GM06990 (cell line): ENCODE measurements around the gene CCDC120.

Experiments
- DNase-seq: peaks from one replicate; pipeline ENCODE4 v3.0.0-alpha.2; 2011; ENCODE audit not compliant: insufficient read length; ENCODE audit errors: extremely low read depth
- H3K27me3 ChIP-seq: replicated peaks from 2 replicates; pipeline ENCODE4 v1.6.0; 2011; ENCODE audit warnings: low read length; ENCODE audit not compliant: control insufficient read depth, insufficient read depth
- H3K36me3 ChIP-seq: 2 replicates; pipeline ENCODE4 v1.5.1; 2011; ENCODE audit warnings: low read length; ENCODE audit not compliant: control insufficient read depth, insufficient read depth
- H3K4me3 ChIP-seq: replicated peaks from 2 replicates; pipeline ENCODE4 v1.5.1; 2011; ENCODE audit warnings: low read depth, mild to moderate bottlenecking, control low read depth, low read length
- CTCF ChIP-seq: IDR thresholded peaks from 2 replicates; pipeline ENCODE4 v1.5.1; 2011; ENCODE audit warnings: low read length, control low read depth, mild to moderate bottlenecking, inconsistent platforms; ENCODE audit not compliant: insufficient read depth, poor library complexity, severe bottlenecking

The CCDC120 gene

GRCh38 chrX:49064735-49065134 is 5.9 kb downstream of the CCDC120 start:
- H3K27me3 ChIP-seq = no peaks in the 10 kb centered on the region
- DNase-seq = no peak
- H3K4me3 ChIP-seq = no peak overlapping the region
- no peaks in the 10 kb centered on the region for H3K36me3 ChIP-seq
- TF ChIP-seq CTCF = no peak

GRCh38 chrX:49066278-49066677 is 7.5 kb downstream of the CCDC120 start:
- Histone ChIP-seq H3K4me3 (no peak overlapping the region), H3K36me3 (no peaks in the 10 kb centered on the region), H3K27me3 (no peaks in the 10 kb centered on the region)
- DNase-seq = no peak
- no peak for TF ChIP-seq CTCF

GRCh38 chrX:49066690-49067089 is 7.9 kb downstream of the CCDC120 start:
- Histone ChIP-seq H3K36me3 (no peaks in the 10 kb centered on the region), H3K27me3 (no peaks in the 10 kb centered on the region), H3K4me3 (no peak overlapping the region)
- no peak for DNase-seq
- no peak for TF ChIP-seq CTCF

- Histone ChIP-seq H3K36me3 (no peaks in the 10 kb centered on the region), H3K4me3 (no peak overlapping the region), H3K27me3 (no peaks in the 10 kb centered on the region)
- no peak for DNase-seq
- no peak for TF ChIP-seq CTCF
Observed at GRCh38 chrX:49067285-49068120, 8.7 kb downstream of the CCDC120 start.

DNA sequence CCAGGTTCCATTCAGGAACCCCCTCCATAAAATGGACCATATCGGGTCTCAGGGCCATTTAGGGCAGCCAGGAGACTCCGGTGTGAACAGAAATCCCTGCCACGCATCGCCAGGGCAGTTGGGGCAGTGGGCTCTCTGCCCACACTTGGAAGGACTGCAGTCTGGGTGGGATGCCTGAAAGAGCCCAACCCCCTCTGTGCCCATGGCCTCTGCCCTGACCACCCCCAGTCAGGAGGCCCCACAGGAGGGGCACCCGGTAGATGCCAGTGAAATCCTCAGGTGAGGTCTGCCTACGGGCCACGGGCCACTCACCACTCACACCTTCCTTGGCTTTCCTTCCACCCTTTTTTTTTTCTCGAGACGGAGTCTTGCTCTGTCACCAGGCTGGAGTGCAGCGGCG is 10.2 kb downstream of the CCDC120 start:
- no peak for TF ChIP-seq CTCF
- H3K27me3 ChIP-seq = no peaks in the 10 kb centered on the region
- H3K4me3 ChIP-seq = no peak overlapping the region
- no peak for DNase-seq
- no peaks in the 10 kb centered on the region for H3K36me3 ChIP-seq

- Histone ChIP-seq H3K4me3 (no peak overlapping the region), H3K27me3 (no peaks in the 10 kb centered on the region), H3K36me3 (peaks cover 2% of the 10 kb centered on the region; the same call in 1 of the 2 replicates)
- TF ChIP-seq CTCF = no peak
- DNase-seq = no peak
Observed at GRCh38 chrX:49070988-49071387, 12.2 kb downstream of the CCDC120 start.
